Neural crest cell (in vitro differentiated cells): ENCODE results near the gene UMPS. TPM values are rescaled to one million over a fixed set of nuclear protein-coding genes. Genes with fewer than 3 reads are reported as not detected.

ENCODE experiments used
- DNase-seq: peaks from one replicate; pipeline ENCODE4 v3.0.0; 2021; ENCODE audit warnings: low read depth, mixed read lengths, low spot score
- H3K27ac Mint-ChIP-seq: one replicate; pipeline ENCODE4 v1.8.0; 2021; ENCODE audit warnings: mild to moderate bottlenecking, mixed read lengths; ENCODE audit not compliant: unreplicated experiment
- H3K27me3 Mint-ChIP-seq: 2 replicates; pipeline ENCODE4 v1.8.0; 2021; ENCODE audit warnings: low read depth, mild to moderate bottlenecking, mixed read lengths
- H3K36me3 Mint-ChIP-seq: 2 replicates; pipeline ENCODE4 v1.8.0; 2021; ENCODE audit warnings: low read depth, mild to moderate bottlenecking, mixed read lengths
- H3K4me1 Mint-ChIP-seq: 2 replicates; pipeline ENCODE4 v1.8.0; 2021; ENCODE audit warnings: mixed read lengths
- H3K4me3 Mint-ChIP-seq: one replicate; pipeline ENCODE4 v1.8.0; 2021; ENCODE audit warnings: mild to moderate bottlenecking, mixed read lengths
- H3K9me3 Mint-ChIP-seq: 2 replicates; pipeline ENCODE4 v1.8.0; 2021; ENCODE audit warnings: mixed read lengths
- CTCF ChIP-seq: fragments of 200-600 bp; sonication (generic); conservative IDR thresholded peaks from 2 replicates; pipeline ENCODE4 v1.5.0; 2021; ENCODE audit warnings: antibody characterized with exemption, mild to moderate bottlenecking
- total RNA-seq: library from RNA; stranded (reverse); gene quantifications from 2 replicates; pipeline ENCODE4 v1.2.1, GENCODE V29; 2021

Gene UMPS
- total RNA-seq, 1 donor from 2014 or later: 70.7 TPM

GRCh38 chr3:124695369-124695768 is 34.9 kb upstream of the UMPS start:
- Mint-ChIP-seq H3K4me3 (no peak overlapping the region), H3K36me3 (no peaks in the 10 kb centered on the region)

GRCh38 chr3:124696006-124696405 is 34.2 kb upstream of the UMPS start:
- Mint-ChIP-seq H3K27ac (no peak overlapping the region), H3K4me1 (peaks cover 11% of the 10 kb centered on the region), H3K9me3 (no peaks in the 10 kb centered on the region), H3K4me3 (no peak overlapping the region), H3K27me3 (no peaks in the 10 kb centered on the region), H3K36me3 (no peaks in the 10 kb centered on the region)
- TF ChIP-seq CTCF: no peak
- DNase-seq: no peak

More at GRCh38 chr3:124695369-124695768, 34.9 kb upstream of the UMPS start:
- peaks cover 9% of the 10 kb centered on the region for H3K4me1 Mint-ChIP-seq
- TF ChIP-seq CTCF: no peak
- no peak for DNase-seq
- H3K9me3 Mint-ChIP-seq: no peaks in the 10 kb centered on the region
- no peak overlapping the region for H3K27ac Mint-ChIP-seq
- H3K27me3 Mint-ChIP-seq: no peaks in the 10 kb centered on the region

GRCh38 chr3:124697302-124697701 is 33.0 kb upstream of the UMPS start:
- Mint-ChIP-seq H3K4me3 (no peak overlapping the region), H3K27ac (no peak overlapping the region), H3K9me3 (no peaks in the 10 kb centered on the region), H3K36me3 (no peaks in the 10 kb centered on the region), H3K4me1 (peaks cover 8% of the 10 kb centered on the region), H3K27me3 (no peaks in the 10 kb centered on the region)
- TF ChIP-seq CTCF: no peak
- no peak for DNase-seq

- Mint-ChIP-seq H3K36me3 (no peaks in the 10 kb centered on the region), H3K9me3 (no peaks in the 10 kb centered on the region), H3K27ac (no peak overlapping the region), H3K4me3 (no peak overlapping the region), H3K4me1 (peaks cover 8% of the 10 kb centered on the region), H3K27me3 (no peaks in the 10 kb centered on the region)
- TF ChIP-seq CTCF: no peak
- no peak for DNase-seq
Observed at GRCh38 chr3:124698030-124698770, 32.1 kb upstream of the UMPS start.

- peaks cover 8% of the 10 kb centered on the region for H3K4me1 Mint-ChIP-seq
- H3K9me3 Mint-ChIP-seq: no peaks in the 10 kb centered on the region
- TF ChIP-seq CTCF: no peak
- no peak overlapping the region for H3K27ac Mint-ChIP-seq
- DNase-seq: no peak
- H3K36me3 Mint-ChIP-seq: no peaks in the 10 kb centered on the region
- no peaks in the 10 kb centered on the region for H3K27me3 Mint-ChIP-seq
- H3K4me3 Mint-ChIP-seq: no peak overlapping the region
Observed at GRCh38 chr3:124699051-124699450, 31.2 kb upstream of the UMPS start.
